Ishikawa (cell line): ENCODE results near the gene EIF2B2.

Source experiments
- CREB1 ChIP-seq: IDR thresholded peaks from 2 replicates; pipeline ENCODE4 v1.6.1; 2012; ENCODE audit warnings: low read depth
- EP300 ChIP-seq: IDR thresholded peaks from 2 replicates; pipeline ENCODE4 v1.6.1; 2012; ENCODE audit warnings: borderline replicate concordance
- MAX ChIP-seq: IDR thresholded peaks from 2 replicates; pipeline ENCODE4 v1.6.1; 2012
- RAD21 ChIP-seq: IDR thresholded peaks from 2 replicates; pipeline ENCODE4 v1.6.1; 2012; ENCODE audit warnings: low read depth
- REST ChIP-seq: IDR thresholded peaks from 2 replicates; pipeline ENCODE4 v1.6.1; 2012; ENCODE audit warnings: low read depth, mild to moderate bottlenecking
- TAF1 ChIP-seq: IDR thresholded peaks from 2 replicates; pipeline ENCODE4 v1.6.1; 2012; ENCODE audit warnings: low read depth, mild to moderate bottlenecking
- ZBTB7A ChIP-seq: IDR thresholded peaks from 2 replicates; pipeline ENCODE4 v1.6.1; 2012; ENCODE audit warnings: low read depth

GRCh38 chr14:75046275-75046674 lies 43.6 kb downstream of the EIF2B2 start:
- no peak for TF ChIP-seq RAD21
- no peak for TF ChIP-seq ZBTB7A
- TF ChIP-seq TAF1, result no peak
- TF ChIP-seq REST, result no peak
- no peak for TF ChIP-seq CREB1
- TF ChIP-seq EP300, result no peak
- TF ChIP-seq MAX, result no peak
